Naive B cell (primary cell): ENCODE data around the gene ATP7B. TPM values are rescaled to one million over a fixed set of nuclear protein-coding genes. Genes with fewer than 3 reads are reported as not detected.

ENCODE experiments used
- ATAC-seq, 2 donors: fragments of 150-1000 bp; cut with Tn5 transposase; 2 replicates each; pipeline ENCODE4 v1.10.0; 2021; ENCODE audit warnings: low read depth in 2 of 2, mild to moderate bottlenecking in 2 of 2, moderate library complexity in 2 of 2
- DNase-seq: peaks from one replicate; pipeline ENCODE4 v3.0.0; 2022
- H3K27ac Mint-ChIP-seq, 6 donors: one replicate each; pipeline ENCODE4 v1.8.0; 2020 to 2022; ENCODE audit warnings: mild to moderate bottlenecking in 6 of 6, mixed read lengths in 6 of 6, moderate library complexity in 5 of 6, inconsistent platforms in 2 of 6
- H3K27me3 Mint-ChIP-seq, 3 donors: one replicate each; pipeline ENCODE4 v1.8.0; 2021 to 2022; ENCODE audit warnings: mixed read lengths in 3 of 3, mild to moderate bottlenecking in 1 of 3
- H3K36me3 Mint-ChIP-seq, 2 donors: one replicate each; pipeline ENCODE4 v1.8.0; 2020 to 2022; ENCODE audit warnings: mixed read lengths in 2 of 2, inconsistent platforms in 1 of 2, mild to moderate bottlenecking in 1 of 2
- H3K4me1 Mint-ChIP-seq, 3 donors: one replicate each; pipeline ENCODE4 v1.8.0; 2020 to 2022; ENCODE audit warnings: mixed read lengths in 3 of 3, inconsistent platforms in 1 of 3, mild to moderate bottlenecking in 1 of 3, moderate library complexity in 1 of 3
- H3K4me3 Mint-ChIP-seq, 8 donors: one replicate each; pipeline ENCODE4 v1.8.0; 2020 to 2022; ENCODE audit warnings: mild to moderate bottlenecking in 8 of 8, mixed read lengths in 8 of 8, moderate library complexity in 8 of 8, inconsistent platforms in 2 of 8
- H3K9me3 Mint-ChIP-seq, 7 donors: one replicate each; pipeline ENCODE4 v1.8.0; 2020 to 2022; ENCODE audit warnings: mixed read lengths in 7 of 7, mild to moderate bottlenecking in 5 of 7, inconsistent platforms in 2 of 7, moderate library complexity in 1 of 7
- polyA plus RNA-seq, 6 donors: library from polyadenylated mRNA; unstranded; fragments of 300-500 nt; fragmentation: Illumina TruSeq; gene quantifications; one replicate each; pipeline ENCODE4 v1.2.3, GENCODE V29; 2021; ENCODE audit warnings: low read depth in 6 of 6

ATP7B gene
- polyA plus RNA-seq, 6 donors from 2014 or later, result 0.04 TPM; not detected in 5

DNA sequence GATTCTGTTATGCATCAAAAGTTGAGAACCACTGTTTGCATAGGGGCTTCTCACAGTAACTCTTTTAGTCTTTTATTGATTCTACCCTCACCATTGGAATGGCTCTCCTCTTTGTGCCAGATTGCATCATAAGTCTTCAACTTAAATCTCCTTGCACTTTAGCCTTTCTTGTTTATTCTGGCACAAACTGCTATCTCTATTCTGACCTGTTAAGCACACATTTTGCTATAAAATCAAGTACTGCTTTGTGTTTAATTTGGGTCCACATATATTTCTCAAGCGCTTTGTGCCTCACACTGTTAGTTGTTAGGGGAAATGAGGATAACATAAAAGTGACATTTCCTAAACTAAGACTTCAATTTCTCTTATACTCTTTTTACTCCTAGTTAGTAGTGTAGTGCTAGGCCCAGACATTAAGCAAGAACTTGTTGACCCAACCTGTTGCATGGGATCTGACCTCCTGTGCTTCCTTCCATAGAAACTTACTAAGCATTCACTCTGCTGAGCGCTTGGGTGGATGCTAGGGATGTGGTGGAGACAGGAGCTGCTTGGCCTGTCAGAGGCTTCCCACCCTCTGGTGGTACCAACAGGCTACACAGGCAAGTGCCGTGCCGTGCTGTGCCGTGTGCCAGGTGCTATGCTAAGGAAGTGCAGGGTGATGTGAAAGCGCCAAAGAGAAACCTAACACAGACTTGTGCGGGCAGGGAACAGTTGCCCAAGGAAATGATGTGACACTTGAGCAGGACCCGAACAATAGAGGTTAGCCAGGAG lies 14.4 kb upstream of the ATP7B start:
- H3K9me3 Mint-ChIP-seq, result peaks cover 0 to 5% (median 0%) of the 10 kb centered on the region in 7 donors
- ATAC-seq (no peak), DNase-seq (no peak)
- peaks cover 53 to 67% of the 10 kb centered on the region in 2 donors for H3K36me3 Mint-ChIP-seq
- no peaks in the 10 kb centered on the region for H3K27me3 Mint-ChIP-seq
- H3K4me1 Mint-ChIP-seq, result peaks cover 13 to 40% (median 30%) of the 10 kb centered on the region in 3 donors
- no peak overlapping the region for H3K27ac Mint-ChIP-seq
- H3K4me3 Mint-ChIP-seq, result no peak overlapping the region

DNA sequence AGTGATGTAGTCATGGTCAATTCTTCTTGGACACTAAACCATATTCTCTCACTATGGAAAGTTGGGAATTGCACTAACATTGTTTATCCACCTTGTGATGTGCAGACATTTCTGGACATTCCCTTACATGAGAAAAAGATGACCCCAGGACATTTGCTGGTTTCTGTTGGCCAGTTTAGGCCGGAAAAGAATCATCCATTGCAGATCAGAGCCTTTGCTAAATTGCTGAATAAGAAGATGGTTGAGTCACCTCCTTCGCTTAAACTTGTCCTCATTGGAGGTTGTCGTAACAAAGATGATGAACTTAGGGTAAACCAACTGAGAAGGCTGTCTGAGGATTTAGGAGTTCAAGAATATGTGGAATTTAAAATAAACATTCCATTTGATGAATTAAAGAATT lies 13.2 kb upstream of the ATP7B start, which contains the start of gene UTP14C:
Gene UTP14C, plus strand, starts transcription at position 211 of the 400 bp plus-strand sequence. CDS start 4,114 bp downstream, outside the sequence.
- H3K9me3 Mint-ChIP-seq, result peaks cover 0 to 4% (median 0%) of the 10 kb centered on the region in 7 donors
- no peak within 1 kb of the TSS for H3K27ac Mint-ChIP-seq
- H3K36me3 Mint-ChIP-seq, result peaks cover 52 to 61% of the 10 kb centered on the region in 2 donors
- H3K27me3 Mint-ChIP-seq, result no peaks in the 10 kb centered on the region
- peaks cover 13 to 35% (median 28%) of the 10 kb centered on the region in 3 donors for H3K4me1 Mint-ChIP-seq
- H3K4me3 Mint-ChIP-seq, result no peak within 1 kb of the TSS
- DNase-seq (no peak), ATAC-seq (no peak)

DNA sequence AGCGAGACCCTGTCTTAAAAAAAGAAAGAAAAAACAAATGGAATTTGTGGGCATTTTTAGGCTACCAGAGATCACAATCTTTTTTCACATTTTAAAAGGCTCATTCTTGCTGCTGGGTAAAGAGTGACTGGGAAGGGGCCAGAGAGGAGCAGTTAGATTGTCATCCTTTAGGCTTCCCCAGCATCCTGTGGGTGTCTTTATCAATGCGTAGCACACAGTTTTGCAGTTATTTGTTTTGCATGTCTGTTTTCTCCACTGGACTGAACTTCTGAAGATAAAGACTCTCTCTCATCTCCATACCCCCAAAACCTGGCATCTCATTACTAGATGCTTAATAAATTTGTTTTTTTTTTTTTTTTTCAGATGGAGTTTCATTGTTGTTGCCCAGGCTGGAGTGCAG lies 11.1 kb upstream of the ATP7B start:
- ATAC-seq (no peak), DNase-seq (no peak)
- no peak overlapping the region for H3K27ac Mint-ChIP-seq
- peaks cover 45 to 47% of the 10 kb centered on the region in 2 donors for H3K36me3 Mint-ChIP-seq
- H3K4me3 Mint-ChIP-seq, result no peak overlapping the region
- no peaks in the 10 kb centered on the region for H3K27me3 Mint-ChIP-seq
- H3K4me1 Mint-ChIP-seq, result peaks cover 20 to 37% (median 35%) of the 10 kb centered on the region in 3 donors
- H3K9me3 Mint-ChIP-seq, result no peaks in the 10 kb centered on the region

DNA sequence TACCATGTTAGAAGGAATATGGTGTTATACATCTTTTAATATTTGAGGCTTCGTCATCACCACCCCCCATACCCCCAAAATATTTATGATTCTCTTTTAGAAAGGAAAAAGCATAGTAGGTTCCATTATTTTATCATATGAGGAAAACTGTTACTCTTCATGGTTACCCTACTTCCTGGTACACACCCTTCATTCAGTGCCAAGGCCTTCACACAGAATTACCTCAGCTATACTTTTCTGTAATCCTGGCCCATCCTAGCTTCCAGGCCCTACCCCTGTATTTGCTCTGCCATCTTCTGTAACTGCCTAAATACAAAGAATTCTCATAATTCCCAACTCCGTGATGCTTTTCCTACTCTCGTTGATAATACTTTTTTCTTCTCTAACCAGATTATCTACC lies 8.9 kb upstream of the ATP7B start:
- Mint-ChIP-seq H3K4me3 (peak overlapping the region in 1 of 8 donors; percentile 19), H3K36me3 (peaks cover 31 to 33% of the 10 kb centered on the region in 2 donors), H3K9me3 (no peaks in the 10 kb centered on the region), H3K27me3 (no peaks in the 10 kb centered on the region), H3K4me1 (peaks cover 20 to 36% (median 25%) of the 10 kb centered on the region in 3 donors), H3K27ac (no peak overlapping the region)
- ATAC-seq, result no peak
- DNase-seq, result no peak

GRCh38 chr13:52016296-52016695 lies 5.0 kb upstream of the ATP7B start:
- peaks cover 15 to 18% of the 10 kb centered on the region in 2 donors for H3K36me3 Mint-ChIP-seq
- no peak overlapping the region for H3K27ac Mint-ChIP-seq
- H3K4me3 Mint-ChIP-seq, result no peak overlapping the region
- peaks cover 22 to 36% (median 32%) of the 10 kb centered on the region in 3 donors for H3K4me1 Mint-ChIP-seq
- no peaks in the 10 kb centered on the region for H3K9me3 Mint-ChIP-seq
- H3K27me3 Mint-ChIP-seq, result peaks cover 0 to 2% (median 0%) of the 10 kb centered on the region in 3 donors
- no peak for DNase-seq
- no peak for ATAC-seq

GRCh38 chr13:52012512-52012836 lies 1.2 kb upstream of the ATP7B start:
- DNase-seq (no peak), ATAC-seq (no peak)
- Mint-ChIP-seq H3K4me1 (peaks cover 16 to 35% (median 25%) of the 10 kb centered on the region in 3 donors), H3K4me3 (peak overlapping the region; percentile 90 to 100 (median 98)), H3K36me3 (peaks cover 0 to 7% of the 10 kb centered on the region in 2 donors), H3K27me3 (peaks cover 17 to 33% (median 24%) of the 10 kb centered on the region in 3 donors), H3K27ac (peak overlapping the region; percentile 87 to 98 (median 96)), H3K9me3 (no peaks in the 10 kb centered on the region)

GRCh38 chr13:52011632-52012511 lies 622 bp upstream of the ATP7B start, which contains the start of gene ALG11:
ALG11 (plus strand) TSS chr13:52012398; CDS start chr13:52012419, 21 bp downstream.
- H3K9me3 Mint-ChIP-seq, result no peaks in the 10 kb centered on the region
- H3K27me3 Mint-ChIP-seq, result peaks cover 21 to 39% (median 30%) of the 10 kb centered on the region in 3 donors
- DNase-seq, result peak; percentile 100
- H3K27ac Mint-ChIP-seq, result peak within 1 kb of the TSS; percentile 87 to 98 (median 96)
- ATAC-seq, result peak; percentile 97 to 98
- peak within 1 kb of the TSS; percentile 90 to 100 (median 98) for H3K4me3 Mint-ChIP-seq
- H3K36me3 Mint-ChIP-seq, result peaks cover 0 to 7% of the 10 kb centered on the region in 2 donors
- peaks cover 11 to 30% (median 20%) of the 10 kb centered on the region in 3 donors for H3K4me1 Mint-ChIP-seq

DNA sequence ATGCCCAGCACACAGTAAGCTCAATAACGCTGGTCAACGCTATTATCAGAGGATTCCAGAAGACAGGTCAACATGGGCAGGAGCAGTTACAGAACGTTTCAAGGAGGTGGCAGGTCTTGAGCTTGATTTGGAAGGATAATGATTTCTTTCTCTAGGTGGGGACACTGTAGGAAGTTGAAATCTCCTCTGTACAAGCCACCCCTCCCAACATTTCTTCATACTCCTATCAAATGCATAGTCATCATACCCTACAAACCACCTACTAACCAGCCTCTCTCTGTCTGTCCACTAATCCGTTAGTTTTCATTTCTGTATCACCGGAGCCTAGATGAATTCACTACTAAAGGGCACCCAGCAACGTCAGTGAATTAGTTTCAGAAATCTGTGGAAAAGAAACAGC lies 1.3 kb downstream of the ATP7B start:
- DNase-seq (no peak), ATAC-seq (no peak)
- peak overlapping the region in 6 of 8 donors; percentile 5 to 97 (median 32) for H3K4me3 Mint-ChIP-seq
- no peaks in the 10 kb centered on the region for H3K9me3 Mint-ChIP-seq
- peaks cover 6 to 20% (median 12%) of the 10 kb centered on the region in 3 donors for H3K4me1 Mint-ChIP-seq
- H3K27me3 Mint-ChIP-seq, result peaks cover 26 to 48% (median 47%) of the 10 kb centered on the region in 3 donors
- H3K36me3 Mint-ChIP-seq, result no peaks in the 10 kb centered on the region
- H3K27ac Mint-ChIP-seq, result no peak overlapping the region

GRCh38 chr13:52006523-52007245 lies 4.6 kb downstream of the ATP7B start:
- peaks cover 26 to 48% (median 47%) of the 10 kb centered on the region in 3 donors for H3K27me3 Mint-ChIP-seq
- H3K27ac Mint-ChIP-seq, result peak overlapping the region in 1 of 6 donors; percentile 0
- H3K9me3 Mint-ChIP-seq, result no peaks in the 10 kb centered on the region
- no peak for DNase-seq
- H3K4me1 Mint-ChIP-seq, result peaks cover 6 to 9% (median 7%) of the 10 kb centered on the region in 3 donors
- no peak for ATAC-seq
- no peaks in the 10 kb centered on the region for H3K36me3 Mint-ChIP-seq
- H3K4me3 Mint-ChIP-seq, result no peak overlapping the region

- DNase-seq, result no peak
- no peak overlapping the region for H3K27ac Mint-ChIP-seq
- peaks cover 2 to 5% (median 3%) of the 10 kb centered on the region in 3 donors for H3K4me1 Mint-ChIP-seq
- H3K27me3 Mint-ChIP-seq, result peaks cover 30 to 44% (median 43%) of the 10 kb centered on the region in 3 donors
- no peak overlapping the region for H3K4me3 Mint-ChIP-seq
- no peak for ATAC-seq
- H3K36me3 Mint-ChIP-seq, result no peaks in the 10 kb centered on the region
- no peaks in the 10 kb centered on the region for H3K9me3 Mint-ChIP-seq
These were observed 5.3 kb downstream of the ATP7B start for GRCh38 chr13:52005841-52006522.

DNA sequence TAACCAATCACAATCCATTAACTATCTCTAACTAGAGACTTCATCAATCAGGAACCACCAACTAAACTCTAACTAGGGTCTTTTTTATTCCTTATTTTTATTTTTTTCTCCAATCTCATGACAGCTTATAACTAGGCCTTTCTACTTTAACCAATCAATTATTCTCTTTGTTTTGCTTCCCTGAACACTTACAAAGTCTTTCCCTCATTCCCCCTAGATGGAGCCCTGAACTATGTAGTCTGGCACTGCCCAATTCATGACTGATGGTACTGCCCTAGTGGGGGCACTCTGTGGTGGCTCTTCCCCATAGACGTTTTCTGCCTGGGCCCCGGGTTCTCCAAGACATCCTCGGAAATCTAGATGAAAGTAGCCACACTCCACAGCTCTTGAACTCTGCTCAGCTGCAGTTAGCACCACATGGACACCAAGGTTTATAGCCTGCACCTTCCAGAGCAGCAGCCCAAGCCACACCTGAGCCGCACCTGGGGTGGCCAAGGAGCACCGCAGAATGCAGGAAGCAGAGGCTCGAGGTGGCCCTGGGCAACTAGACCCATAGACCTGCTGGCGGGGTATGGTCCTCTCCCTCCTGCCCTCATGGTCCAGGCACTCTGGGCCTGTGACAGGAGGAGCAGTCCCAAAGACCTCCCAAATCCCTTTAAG lies 6.6 kb downstream of the ATP7B start:
- Mint-ChIP-seq H3K27ac (no peak overlapping the region), H3K4me1 (no peaks in the 10 kb centered on the region), H3K27me3 (peaks cover 20 to 43% (median 43%) of the 10 kb centered on the region in 3 donors), H3K36me3 (no peaks in the 10 kb centered on the region), H3K4me3 (no peak overlapping the region), H3K9me3 (no peaks in the 10 kb centered on the region)
- ATAC-seq, result no peak
- no peak for DNase-seq

GRCh38 chr13:52003541-52003940 lies 7.7 kb downstream of the ATP7B start:
- H3K27me3 Mint-ChIP-seq, result peaks cover 16 to 48% (median 43%) of the 10 kb centered on the region in 3 donors
- DNase-seq (no peak), ATAC-seq (no peak)
- H3K9me3 Mint-ChIP-seq, result no peaks in the 10 kb centered on the region
- H3K36me3 Mint-ChIP-seq, result no peaks in the 10 kb centered on the region
- no peaks in the 10 kb centered on the region for H3K4me1 Mint-ChIP-seq
- H3K4me3 Mint-ChIP-seq, result no peak overlapping the region
- H3K27ac Mint-ChIP-seq, result no peak overlapping the region
